ENCODE data around the gene FOXK2. TPM values are rescaled to one million over a fixed set of nuclear protein-coding genes. Genes with fewer than 3 reads are reported as not detected.

FOXK2 gene
- total and polyA plus RNA-seq, 4 donors = 15.3 to 58.8 (median 35.8) TPM

- H3K27ac ChIP-seq (ENCODE audit: low read depth in 1 of 2, low read length in 2 of 2) = peak overlapping the region; percentile 72 to 87
- peak overlapping the region; percentile 78 to 95 for H3K4me3 ChIP-seq (ENCODE audit: low read length in 2 of 2)
- ATAC-seq (ENCODE audit: low FRiP score) = no peak
- intact Hi-C loops (cut with DNase I) = loop anchor here in 1 of 2 donors (2.0 kb wide), 1 partner anchor 25 kb away; no protein-coding TSS in a partner anchor
- H3K9me3 ChIP-seq (ENCODE audit: control insufficient read depth, low read length) = no peaks in the 10 kb centered on the region
- H3K36me3 ChIP-seq (ENCODE audit: control insufficient read depth in 1 of 2, insufficient read depth in 2 of 2, low read length in 1 of 2) = no peaks in the 10 kb centered on the region
- no peaks in the 10 kb centered on the region for H3K27me3 ChIP-seq (ENCODE audit: control insufficient read depth in 1 of 2, insufficient read depth in 2 of 2, low read length in 1 of 2)
- 0 to 1% methylated on average over 66 to 94 of the region's 94 CpGs for WGBS, 2 donors
- peaks cover 0 to 2% of the 10 kb centered on the region in 2 donors for H3K4me1 ChIP-seq (ENCODE audit: control insufficient read depth in 1 of 2, insufficient read depth in 2 of 2, low read length in 2 of 2)
- peak; percentile 56 to 81 for DNase-seq
These were observed 705 bp downstream of the FOXK2 start for GRCh38 chr17:82519971-82520903.

GRCh38 chr17:82524540-82524939 is 5.0 kb downstream of the FOXK2 start:
- Histone ChIP-seq H3K36me3 (ENCODE audit: control insufficient read depth in 1 of 2, insufficient read depth in 2 of 2, low read length in 1 of 2) (no peaks in the 10 kb centered on the region), H3K4me1 (ENCODE audit: control insufficient read depth in 1 of 2, insufficient read depth in 2 of 2, low read length in 2 of 2) (peaks cover 0 to 2% of the 10 kb centered on the region in 2 donors), H3K4me3 (ENCODE audit: low read length in 2 of 2) (no peak overlapping the region), H3K27me3 (ENCODE audit: control insufficient read depth in 1 of 2, insufficient read depth in 2 of 2, low read length in 1 of 2) (no peaks in the 10 kb centered on the region), H3K27ac (ENCODE audit: low read depth in 1 of 2, low read length in 2 of 2) (no peak overlapping the region), H3K9me3 (ENCODE audit: control insufficient read depth, low read length) (no peaks in the 10 kb centered on the region)
- no peak for ATAC-seq (ENCODE audit: low FRiP score)
- 43 to 44% methylated on average over 4 of the region's 4 CpGs for WGBS, 2 donors
- intact Hi-C loops (cut with DNase I) = no loop called here
- DNase-seq = no peak

GRCh38 chr17:82525712-82526111 is 6.2 kb downstream of the FOXK2 start:
- H3K9me3 ChIP-seq (ENCODE audit: control insufficient read depth, low read length) = no peaks in the 10 kb centered on the region
- DNase-seq (no peak), ATAC-seq (ENCODE audit: low FRiP score) (no peak)
- H3K4me1 ChIP-seq (ENCODE audit: control insufficient read depth in 1 of 2, insufficient read depth in 2 of 2, low read length in 2 of 2) = peaks cover 0 to 2% of the 10 kb centered on the region in 2 donors
- no peak overlapping the region for H3K4me3 ChIP-seq (ENCODE audit: low read length in 2 of 2)
- H3K36me3 ChIP-seq (ENCODE audit: control insufficient read depth in 1 of 2, insufficient read depth in 2 of 2, low read length in 1 of 2) = no peaks in the 10 kb centered on the region
- intact Hi-C loops (cut with DNase I) = no loop called here
- no peak overlapping the region for H3K27ac ChIP-seq (ENCODE audit: low read depth in 1 of 2, low read length in 2 of 2)
- no peaks in the 10 kb centered on the region for H3K27me3 ChIP-seq (ENCODE audit: control insufficient read depth in 1 of 2, insufficient read depth in 2 of 2, low read length in 1 of 2)
- 9 to 15% methylated on average over 4 of the region's 4 CpGs for WGBS, 2 donors

- Histone ChIP-seq H3K4me3 (ENCODE audit: low read length in 2 of 2) (no peak overlapping the region), H3K9me3 (ENCODE audit: control insufficient read depth, low read length) (no peaks in the 10 kb centered on the region), H3K27ac (ENCODE audit: low read depth in 1 of 2, low read length in 2 of 2) (no peak overlapping the region), H3K27me3 (ENCODE audit: control insufficient read depth in 1 of 2, insufficient read depth in 2 of 2, low read length in 1 of 2) (no peaks in the 10 kb centered on the region), H3K36me3 (ENCODE audit: control insufficient read depth in 1 of 2, insufficient read depth in 2 of 2, low read length in 1 of 2) (no peaks in the 10 kb centered on the region), H3K4me1 (ENCODE audit: control insufficient read depth in 1 of 2, insufficient read depth in 2 of 2, low read length in 2 of 2) (peaks cover 0 to 3% of the 10 kb centered on the region in 2 donors)
- DNase-seq (no peak), ATAC-seq (ENCODE audit: low FRiP score) (no peak)
- intact Hi-C loops (cut with DNase I) = no loop called here
- 79 to 80% methylated on average over 8 of the region's 8 CpGs for WGBS, 2 donors
These were observed 8.4 kb downstream of the FOXK2 start for GRCh38 chr17:82527898-82528297.

- DNase-seq = peak in 1 of 2 donors; percentile 63
- Histone ChIP-seq H3K4me3 (ENCODE audit: low read length in 2 of 2) (no peak overlapping the region), H3K27me3 (ENCODE audit: control insufficient read depth in 1 of 2, insufficient read depth in 2 of 2, low read length in 1 of 2) (no peaks in the 10 kb centered on the region), H3K4me1 (ENCODE audit: control insufficient read depth in 1 of 2, insufficient read depth in 2 of 2, low read length in 2 of 2) (peaks cover 0 to 3% of the 10 kb centered on the region in 2 donors), H3K36me3 (ENCODE audit: control insufficient read depth in 1 of 2, insufficient read depth in 2 of 2, low read length in 1 of 2) (no peaks in the 10 kb centered on the region), H3K9me3 (ENCODE audit: control insufficient read depth, low read length) (no peaks in the 10 kb centered on the region), H3K27ac (ENCODE audit: low read depth in 1 of 2, low read length in 2 of 2) (peak overlapping the region in 1 of 2 donors; percentile 53)
- intact Hi-C loops (cut with DNase I) = no loop called here
- peak; percentile 73 for ATAC-seq (ENCODE audit: low FRiP score)
- WGBS, 2 donors = 23 to 25% methylated on average over 17 of the region's 17 CpGs
These were observed 9.1 kb downstream of the FOXK2 start for GRCh38 chr17:82528484-82529265.

GRCh38 chr17:82529914-82530300 is 10.4 kb downstream of the FOXK2 start:
- intact Hi-C loops (cut with DNase I) = no loop called here
- DNase-seq (no peak), ATAC-seq (ENCODE audit: low FRiP score) (no peak)
- H3K4me1 ChIP-seq (ENCODE audit: control insufficient read depth in 1 of 2, insufficient read depth in 2 of 2, low read length in 2 of 2) = peaks cover 0 to 3% of the 10 kb centered on the region in 2 donors
- H3K9me3 ChIP-seq (ENCODE audit: control insufficient read depth, low read length) = no peaks in the 10 kb centered on the region
- H3K27me3 ChIP-seq (ENCODE audit: control insufficient read depth in 1 of 2, insufficient read depth in 2 of 2, low read length in 1 of 2) = no peaks in the 10 kb centered on the region
- no peaks in the 10 kb centered on the region for H3K36me3 ChIP-seq (ENCODE audit: control insufficient read depth in 1 of 2, insufficient read depth in 2 of 2, low read length in 1 of 2)
- no peak overlapping the region for H3K27ac ChIP-seq (ENCODE audit: low read depth in 1 of 2, low read length in 2 of 2)
- H3K4me3 ChIP-seq (ENCODE audit: low read length in 2 of 2) = no peak overlapping the region
- WGBS, 2 donors = 88 to 89% methylated on average over 9 of the region's 9 CpGs

- WGBS, 2 donors = 82 to 86% methylated on average over 7 of the region's 7 CpGs
- peak overlapping the region in 1 of 2 donors; percentile 14 for H3K27ac ChIP-seq (ENCODE audit: low read depth in 1 of 2, low read length in 2 of 2)
- H3K4me1 ChIP-seq (ENCODE audit: control insufficient read depth in 1 of 2, insufficient read depth in 2 of 2, low read length in 2 of 2) = peaks cover 0 to 3% of the 10 kb centered on the region in 2 donors
These were observed 11.9 kb downstream of the FOXK2 start for GRCh38 chr17:82531431-82531881.

GRCh38 chr17:82534401-82534812 is 14.9 kb downstream of the FOXK2 start:
- intact Hi-C loops (cut with DNase I) = no loop called here
- Histone ChIP-seq H3K4me3 (ENCODE audit: low read length in 2 of 2) (no peak overlapping the region), H3K36me3 (ENCODE audit: control insufficient read depth in 1 of 2, insufficient read depth in 2 of 2, low read length in 1 of 2) (no peaks in the 10 kb centered on the region), H3K9me3 (ENCODE audit: control insufficient read depth, low read length) (no peaks in the 10 kb centered on the region), H3K27ac (ENCODE audit: low read depth in 1 of 2, low read length in 2 of 2) (no peak overlapping the region), H3K4me1 (ENCODE audit: control insufficient read depth in 1 of 2, insufficient read depth in 2 of 2, low read length in 2 of 2) (peaks cover 0 to 6% of the 10 kb centered on the region in 2 donors), H3K27me3 (ENCODE audit: control insufficient read depth in 1 of 2, insufficient read depth in 2 of 2, low read length in 1 of 2) (no peaks in the 10 kb centered on the region)
- DNase-seq (no peak), ATAC-seq (ENCODE audit: low FRiP score) (peak; percentile 20)
- 72 to 76% methylated on average over 7 of the region's 7 CpGs for WGBS, 2 donors

More at GRCh38 chr17:82531431-82531881, 11.9 kb downstream of the FOXK2 start:
- Histone ChIP-seq H3K4me3 (ENCODE audit: low read length in 2 of 2) (no peak overlapping the region), H3K27me3 (ENCODE audit: control insufficient read depth in 1 of 2, insufficient read depth in 2 of 2, low read length in 1 of 2) (no peaks in the 10 kb centered on the region), H3K36me3 (ENCODE audit: control insufficient read depth in 1 of 2, insufficient read depth in 2 of 2, low read length in 1 of 2) (no peaks in the 10 kb centered on the region), H3K9me3 (ENCODE audit: control insufficient read depth, low read length) (no peaks in the 10 kb centered on the region)
- ATAC-seq (ENCODE audit: low FRiP score) (no peak), DNase-seq (no peak)
- intact Hi-C loops (cut with DNase I) = no loop called here
